NCI-H774 (cell line): ENCODE data around the gene GPR137B.
A peak's percentile ranks its signal among the peaks of the same experiment; 100 is the strongest.

Experiments used
- DNase-seq: peaks from one replicate; lab custom pipeline; 2025; lab: John Stamatoyannopoulos, UW

Gene GPR137B

GRCh38 chr1:236142253-236143103 lies at the start of gene GPR137B:
GPR137B (plus strand) TSS chr1:236142539; CDS start chr1:236142623, 84 bp downstream.
- peak; percentile 44 for DNase-seq

GRCh38 chr1:236092899-236093298 lies 49.4 kb upstream of the GPR137B start:
- no peak for DNase-seq

- DNase-seq: no peak
Observed at GRCh38 chr1:236095705-236096520, 46.4 kb upstream of the GPR137B start.

- peak; percentile 40 for DNase-seq
Observed at GRCh38 chr1:236096660-236097482, 45.5 kb upstream of the GPR137B start.

- no peak for DNase-seq
Observed at GRCh38 chr1:236098267-236098666, 44.1 kb upstream of the GPR137B start.

GRCh38 chr1:236099355-236099974 lies 42.9 kb upstream of the GPR137B start:
- DNase-seq: no peak

- DNase-seq: no peak
Observed at GRCh38 chr1:236100799-236101198, 41.5 kb upstream of the GPR137B start.

- no peak for DNase-seq
Observed at GRCh38 chr1:236101233-236102200, 40.8 kb upstream of the GPR137B start.

- DNase-seq: no peak
Observed at GRCh38 chr1:236102611-236103010, 39.7 kb upstream of the GPR137B start.

- no peak for DNase-seq
Observed at GRCh38 chr1:236103059-236103458, 39.3 kb upstream of the GPR137B start.

- DNase-seq: peak; percentile 47
Observed at GRCh38 chr1:236103646-236104218, 38.6 kb upstream of the GPR137B start.

- DNase-seq: no peak
Observed at GRCh38 chr1:236107121-236107907, 35.0 kb upstream of the GPR137B start.

GRCh38 chr1:236108027-236108648 lies 34.2 kb upstream of the GPR137B start:
- DNase-seq: no peak

GRCh38 chr1:236110137-236110536 lies 32.2 kb upstream of the GPR137B start:
- no peak for DNase-seq

GRCh38 chr1:236111527-236112331 lies 30.6 kb upstream of the GPR137B start:
- no peak for DNase-seq

GRCh38 chr1:236112332-236112627 lies 30.1 kb upstream of the GPR137B start:
- no peak for DNase-seq

GRCh38 chr1:236113324-236114032 lies 28.9 kb upstream of the GPR137B start:
- no peak for DNase-seq
